NK-92 (cell line): Measurements from ENCODE around the gene NRG2.

Source experiments
- DNase-seq: peaks from one replicate; lab custom pipeline; 2025; ENCODE audit not compliant: unreplicated experiment; lab: John Stamatoyannopoulos, UW

NRG2 gene

GRCh38 chr5:140042643-140043507 lies at the start of gene NRG2:
Gene NRG2, minus strand, starts transcription at chr5:140043299.
- no peak for DNase-seq

GRCh38 chr5:140090251-140090650 lies 47.2 kb upstream of the NRG2 start:
- DNase-seq = no peak

- no peak for DNase-seq
Observed at GRCh38 chr5:140084541-140084940, 41.4 kb upstream of the NRG2 start.

- no peak for DNase-seq
Observed at GRCh38 chr5:140083650-140084049, 40.6 kb upstream of the NRG2 start.

- no peak for DNase-seq
Observed at GRCh38 chr5:140083120-140083519, 40.0 kb upstream of the NRG2 start.

GRCh38 chr5:140076788-140077187 lies 33.7 kb upstream of the NRG2 start:
- no peak for DNase-seq

- no peak for DNase-seq
Observed at GRCh38 chr5:140076142-140076541, 33.0 kb upstream of the NRG2 start.

GRCh38 chr5:140075371-140075770 lies 32.3 kb upstream of the NRG2 start:
- no peak for DNase-seq

GRCh38 chr5:140073296-140073695 lies 30.2 kb upstream of the NRG2 start:
- no peak for DNase-seq

GRCh38 chr5:140072812-140073211 lies 29.7 kb upstream of the NRG2 start:
- no peak for DNase-seq

GRCh38 chr5:140060816-140061215 lies 17.7 kb upstream of the NRG2 start:
- DNase-seq = no peak

GRCh38 chr5:140058212-140058932 lies 15.3 kb upstream of the NRG2 start:
- DNase-seq = no peak

GRCh38 chr5:140056880-140057279 lies 13.8 kb upstream of the NRG2 start:
- no peak for DNase-seq

GRCh38 chr5:140055152-140055551 lies 12.1 kb upstream of the NRG2 start:
- no peak for DNase-seq

GRCh38 chr5:140054086-140054689 lies 11.1 kb upstream of the NRG2 start:
- no peak for DNase-seq

GRCh38 chr5:140051950-140052349 lies 8.9 kb upstream of the NRG2 start:
- no peak for DNase-seq

- DNase-seq = no peak
Observed at GRCh38 chr5:140049713-140050112, 6.6 kb upstream of the NRG2 start.

- DNase-seq = no peak
Observed at GRCh38 chr5:140049205-140049604, 6.1 kb upstream of the NRG2 start.

- no peak for DNase-seq
Observed at GRCh38 chr5:140044041-140044440, 942 bp upstream of the NRG2 start.

- DNase-seq = no peak
Observed at GRCh38 chr5:140043508-140043872, 391 bp upstream of the NRG2 start.

GRCh38 chr5:140042393-140042642 lies 781 bp downstream of the NRG2 start:
- DNase-seq = no peak
